BLaER1 treated with 17β-estradiol and CSF1 and Interleukin-3, amounts not matched to agents 10 nM and 100 nM (cell line): ENCODE measurements around the gene IFIH1.

Experiments
- H3K27ac ChIP-seq, 11 experiments: shearing (Covaris generic); formaldehyde crosslinking; 2 replicates each; pipeline ENCODE4 v1.8.1; 2022
- H3K27me3 ChIP-seq, 11 experiments: shearing (Covaris generic); formaldehyde crosslinking; 2 replicates each; pipeline ENCODE4 v1.8.1; 2022
- H3K36me3 ChIP-seq, 11 experiments: shearing (Covaris generic); formaldehyde crosslinking; 2 replicates each; pipeline ENCODE4 v1.8.1; 2022
- H3K4me1 ChIP-seq, 10 experiments: shearing (Covaris generic); formaldehyde crosslinking; 2 replicates each; pipeline ENCODE4 v1.8.1; 2022
- H3K4me2 ChIP-seq, 11 experiments: shearing (Covaris generic); formaldehyde crosslinking; 2 replicates each; pipeline ENCODE4 v1.8.1; 2022
- H3K4me3 ChIP-seq, 10 experiments: shearing (Covaris generic); formaldehyde crosslinking; 2 replicates each; pipeline ENCODE4 v1.8.1; 2022
- H3K9ac ChIP-seq, 11 experiments: shearing (Covaris generic); formaldehyde crosslinking; 2 replicates each; pipeline ENCODE4 v1.8.1; 2022
- H3K9me3 ChIP-seq, 11 experiments: shearing (Covaris generic); formaldehyde crosslinking; replicated peaks in 1 of 11; 2 replicates each; pipeline ENCODE4 v1.8.1; 2022
- H4K20me1 ChIP-seq, 11 experiments: shearing (Covaris generic); formaldehyde crosslinking; 2 replicates each; pipeline ENCODE4 v1.8.1; 2022
- Cebpa-rat ChIP-seq, 11 experiments: shearing (Covaris generic); IDR thresholded peaks; 2 replicates each; pipeline ENCODE4 v1.8.1; 2022

Gene IFIH1

DNA sequence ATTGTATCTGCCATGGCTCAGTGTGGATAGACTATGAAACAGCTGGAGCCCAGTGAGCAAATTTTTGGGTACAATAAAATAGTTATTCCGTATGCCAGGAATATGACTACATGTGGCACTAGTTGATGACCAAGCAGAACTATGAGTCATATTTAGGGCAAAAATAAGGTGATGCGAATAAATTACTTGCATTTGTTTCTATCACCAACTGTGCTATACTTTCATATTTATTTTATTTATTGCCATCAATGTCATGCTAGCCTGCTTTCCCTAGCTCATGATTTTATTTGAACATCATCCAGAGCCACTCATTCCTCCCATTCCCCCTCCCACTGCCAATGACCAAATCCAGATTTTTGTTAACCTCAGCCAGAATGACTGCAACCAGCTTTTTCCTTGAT is 61.9 kb downstream of the IFIH1 start:
- Histone ChIP-seq H3K9ac (no peak overlapping the region), H3K9me3 (no peaks in the 10 kb centered on the region), H3K27me3 (no peaks in the 10 kb centered on the region), H3K27ac (no peak overlapping the region), H4K20me1 (no peaks in the 10 kb centered on the region), H3K4me3 (no peak overlapping the region), H3K4me1 (peaks cover 4 to 62% (median 11%) of the 10 kb centered on the region in 10 experiments; a peak in 19 of 20 replicates), H3K36me3 (no peaks in the 10 kb centered on the region), H3K4me2 (peak overlapping the region in 1 of 11 experiments; percentile 41; a peak in 2 of 22 replicates)
- TF ChIP-seq Cebpa-rat (IDR thresholded peaks at IDR 0.05), result no peak

DNA sequence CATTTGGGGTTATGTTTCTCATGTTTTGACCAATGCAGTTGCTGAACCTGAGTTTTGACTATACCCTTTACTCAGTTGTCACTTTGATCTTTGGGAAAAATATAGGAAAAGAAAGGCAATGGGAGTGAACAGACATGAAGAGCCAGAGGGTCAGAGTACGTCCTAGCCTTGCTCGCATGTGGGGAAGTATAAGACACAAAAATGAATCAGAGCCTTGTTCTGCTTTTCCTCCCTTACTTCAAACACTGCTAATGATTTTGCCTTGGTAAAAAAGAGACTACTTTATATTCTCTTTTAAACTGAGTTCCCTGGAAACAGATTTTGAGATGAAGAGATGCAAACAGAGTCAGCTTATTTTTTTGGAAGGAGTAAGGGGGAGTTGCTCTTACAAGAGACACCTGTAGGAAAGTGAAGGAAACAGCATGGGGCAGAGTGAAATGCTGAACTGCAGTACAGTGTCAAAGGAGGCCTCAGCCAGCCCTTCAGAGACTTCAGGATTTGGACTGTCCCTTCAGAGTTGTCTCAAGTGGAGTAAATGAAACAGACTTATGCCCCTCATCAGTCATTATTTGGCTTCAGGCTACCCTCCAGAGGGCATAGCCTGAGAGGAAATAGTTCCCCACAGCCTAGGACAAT is 64.1 kb downstream of the IFIH1 start:
- Histone ChIP-seq H3K4me3 (no peak overlapping the region), H4K20me1 (no peaks in the 10 kb centered on the region), H3K4me1 (peaks cover 0 to 44% (median 0%) of the 10 kb centered on the region in 10 experiments; a peak in 4 of 20 replicates), H3K27ac (peak overlapping the region in 1 of 11 experiments; percentile 46; a peak in 2 of 22 replicates), H3K36me3 (no peaks in the 10 kb centered on the region), H3K9me3 (peaks cover 0 to 12% (median 0%) of the 10 kb centered on the region in 11 experiments; a peak in 4 of 22 replicates), H3K9ac (no peak overlapping the region), H3K4me2 (peak overlapping the region in 2 of 11 experiments; percentile 20 to 36; a peak in 3 of 22 replicates), H3K27me3 (no peaks in the 10 kb centered on the region)
- TF ChIP-seq Cebpa-rat (IDR thresholded peaks at IDR 0.05), result no peak

DNA sequence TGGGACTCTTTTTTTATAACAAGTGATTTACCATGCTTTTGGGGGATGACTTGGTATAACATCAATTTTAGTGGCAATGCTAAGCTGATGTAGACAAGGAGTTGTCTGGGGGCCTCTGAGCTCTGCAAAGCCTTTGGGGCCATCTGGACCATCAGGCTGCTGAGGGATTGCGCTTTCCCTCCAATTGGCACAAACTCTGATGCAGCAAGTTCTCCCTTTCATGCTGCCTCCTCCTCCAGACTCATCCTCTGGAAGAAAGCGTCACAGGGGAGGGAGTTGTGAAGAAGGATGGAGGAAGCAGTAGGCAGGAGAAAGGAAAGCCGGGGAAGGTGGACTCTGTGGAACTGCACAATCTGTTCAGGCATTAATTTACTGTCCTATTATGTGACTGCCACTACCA is 65.0 kb downstream of the IFIH1 start:
- Histone ChIP-seq H4K20me1 (no peaks in the 10 kb centered on the region), H3K9me3 (peaks cover 0 to 12% (median 0%) of the 10 kb centered on the region in 11 experiments; a peak in 4 of 22 replicates), H3K27ac (no peak overlapping the region), H3K36me3 (no peaks in the 10 kb centered on the region), H3K4me2 (no peak overlapping the region), H3K4me3 (no peak overlapping the region), H3K4me1 (peaks cover 0 to 35% (median 0%) of the 10 kb centered on the region in 10 experiments; a peak in 4 of 20 replicates), H3K9ac (no peak overlapping the region), H3K27me3 (no peaks in the 10 kb centered on the region)
- no peak for TF ChIP-seq Cebpa-rat (IDR thresholded peaks at IDR 0.05)

DNA sequence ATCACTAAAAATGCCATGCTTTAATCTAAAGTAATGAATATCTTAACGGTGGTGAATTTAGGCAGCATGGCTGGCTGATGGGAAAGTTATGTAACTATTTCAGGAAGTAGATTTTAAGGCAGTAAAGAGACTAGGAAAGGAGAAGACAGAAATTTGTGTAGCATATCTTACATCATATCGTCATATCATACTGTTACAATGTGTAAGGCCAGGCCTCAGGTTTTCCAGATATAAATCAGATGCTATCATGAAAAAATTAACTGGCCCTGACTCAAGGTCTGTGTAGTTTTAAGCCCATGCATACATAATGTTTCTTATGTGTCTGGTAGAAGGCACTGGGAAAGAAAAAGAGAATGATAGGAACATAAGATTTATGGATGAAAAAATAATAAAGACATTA is 66.3 kb downstream of the IFIH1 start:
- H3K9me3 ChIP-seq, result peaks cover 0 to 12% (median 0%) of the 10 kb centered on the region in 11 experiments; a peak in 4 of 22 replicates
- no peak for TF ChIP-seq Cebpa-rat (IDR thresholded peaks at IDR 0.05)
- H3K4me3 ChIP-seq, result no peak overlapping the region
- H3K4me2 ChIP-seq, result no peak overlapping the region
- H4K20me1 ChIP-seq, result no peaks in the 10 kb centered on the region
- peaks cover 0 to 22% (median 0%) of the 10 kb centered on the region in 10 experiments; a peak in 4 of 20 replicates for H3K4me1 ChIP-seq
- no peaks in the 10 kb centered on the region for H3K27me3 ChIP-seq
- H3K27ac ChIP-seq, result no peak overlapping the region
- no peaks in the 10 kb centered on the region for H3K36me3 ChIP-seq
- no peak overlapping the region for H3K9ac ChIP-seq

DNA sequence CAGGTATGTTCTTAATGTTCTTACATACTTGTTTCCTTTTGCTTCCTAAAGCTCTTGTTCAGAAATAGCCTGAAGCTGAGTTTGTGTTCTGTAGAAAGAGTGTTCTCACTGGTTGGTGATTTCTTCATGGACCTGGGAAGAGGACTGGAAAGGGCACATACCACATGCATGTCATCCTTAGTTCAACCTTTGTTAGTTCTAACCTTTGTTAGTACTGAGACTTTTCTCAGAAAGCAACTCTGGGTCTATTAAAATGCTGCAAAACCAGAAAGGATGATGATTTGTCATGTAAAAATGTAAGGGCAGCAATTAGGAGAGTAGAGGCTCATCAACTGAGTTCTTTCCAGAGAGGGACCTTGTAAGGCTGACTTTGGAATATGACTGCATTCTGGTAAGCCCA is 72.7 kb downstream of the IFIH1 start:
- H3K27me3 ChIP-seq, result no peaks in the 10 kb centered on the region
- H4K20me1 ChIP-seq, result no peaks in the 10 kb centered on the region
- TF ChIP-seq Cebpa-rat (IDR thresholded peaks at IDR 0.05), result no peak
- H3K9ac ChIP-seq, result no peak overlapping the region
- H3K9me3 ChIP-seq, result peaks cover 0 to 12% (median 0%) of the 10 kb centered on the region in 11 experiments; a peak in 4 of 22 replicates
- H3K4me1 ChIP-seq, result no peaks in the 10 kb centered on the region
- H3K27ac ChIP-seq, result no peak overlapping the region
- no peak overlapping the region for H3K4me2 ChIP-seq
- no peaks in the 10 kb centered on the region for H3K36me3 ChIP-seq
- no peak overlapping the region for H3K4me3 ChIP-seq

DNA sequence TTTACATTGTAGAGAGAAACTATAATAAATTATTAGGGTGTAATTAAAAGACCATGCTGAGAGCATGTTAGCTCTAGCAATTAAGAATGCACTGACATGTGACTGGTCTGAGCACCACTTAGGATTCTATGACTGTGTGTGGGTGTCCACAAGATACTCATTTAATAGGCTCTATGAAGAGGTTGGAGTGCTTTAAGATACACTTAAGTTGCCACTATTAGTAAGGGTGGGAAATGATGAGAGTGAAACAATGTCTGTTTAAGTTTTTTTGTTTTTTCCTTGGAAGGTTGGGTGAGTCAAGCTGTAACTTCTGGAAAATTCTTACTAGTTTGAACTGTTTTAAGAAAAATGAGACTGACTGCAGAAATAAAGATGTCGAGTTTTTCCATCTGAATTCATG is 73.4 kb downstream of the IFIH1 start:
- TF ChIP-seq Cebpa-rat (IDR thresholded peaks at IDR 0.05), result no peak
- H3K4me2 ChIP-seq, result no peak overlapping the region

DNA sequence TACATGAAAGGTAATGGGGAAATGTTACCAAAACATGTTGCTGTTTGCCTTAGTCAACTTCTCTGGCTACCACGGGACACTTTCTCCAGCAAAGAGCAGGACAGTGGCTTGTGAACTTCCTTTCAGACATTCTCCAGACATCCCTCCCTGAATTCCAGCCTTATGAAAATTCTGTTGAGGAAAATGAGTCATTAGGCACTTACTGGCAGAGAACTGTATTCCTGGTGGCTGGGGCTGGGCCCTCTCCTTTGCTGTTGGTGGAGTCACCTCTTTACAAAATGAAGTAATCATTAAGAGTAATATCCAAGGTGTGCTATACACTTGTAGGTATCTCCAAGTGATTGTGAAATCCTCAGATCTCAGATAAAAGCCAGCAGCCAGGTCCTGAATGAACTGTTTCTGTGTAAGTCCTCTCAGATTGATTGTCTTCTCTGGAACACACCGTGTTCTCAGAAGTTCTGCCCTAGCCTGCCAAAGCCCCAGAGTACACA is 73.9 kb downstream of the IFIH1 start:
- no peak for TF ChIP-seq Cebpa-rat (IDR thresholded peaks at IDR 0.05)
- no peaks in the 10 kb centered on the region for H4K20me1 ChIP-seq
- H3K9me3 ChIP-seq, result peaks cover 0 to under 1% (median 0%) of the 10 kb centered on the region in 11 experiments; a peak in 1 of 22 replicates
- no peaks in the 10 kb centered on the region for H3K27me3 ChIP-seq
- no peak overlapping the region for H3K27ac ChIP-seq
- H3K4me1 ChIP-seq, result no peaks in the 10 kb centered on the region
- H3K36me3 ChIP-seq, result no peaks in the 10 kb centered on the region
- H3K4me3 ChIP-seq, result no peak overlapping the region
- no peak overlapping the region for H3K4me2 ChIP-seq
- H3K9ac ChIP-seq, result no peak overlapping the region

More for the DNA sequence above, 73.4 kb downstream of the IFIH1 start:
- Histone ChIP-seq H3K36me3 (no peaks in the 10 kb centered on the region), H3K4me3 (no peak overlapping the region), H3K27me3 (no peaks in the 10 kb centered on the region), H3K9me3 (peaks cover 0 to 6% (median 0%) of the 10 kb centered on the region in 11 experiments; a peak in 4 of 22 replicates), H3K4me1 (no peaks in the 10 kb centered on the region), H3K27ac (no peak overlapping the region), H4K20me1 (no peaks in the 10 kb centered on the region), H3K9ac (no peak overlapping the region)

DNA sequence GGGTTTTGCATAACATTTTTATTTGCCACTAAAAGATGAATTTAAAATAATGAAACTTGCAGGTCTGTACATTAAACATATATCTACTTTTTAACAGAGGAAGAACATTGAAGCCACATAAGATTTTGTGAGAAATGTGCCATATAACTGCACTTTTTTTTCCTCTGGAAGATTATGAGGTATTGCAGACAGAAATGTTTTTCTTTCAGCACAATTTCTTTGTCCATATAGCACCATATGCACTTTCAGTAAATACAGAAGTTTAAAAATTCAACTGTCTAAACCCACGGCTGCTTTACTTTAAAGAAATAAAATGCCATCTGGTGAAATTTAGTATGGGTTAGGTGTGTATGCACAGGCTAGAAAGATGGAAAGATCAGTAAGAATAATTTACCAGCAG is 74.8 kb downstream of the IFIH1 start:
- Histone ChIP-seq H3K4me3 (no peak overlapping the region), H3K27ac (no peak overlapping the region), H3K9ac (no peak overlapping the region), H3K9me3 (no peaks in the 10 kb centered on the region), H4K20me1 (no peaks in the 10 kb centered on the region), H3K4me2 (no peak overlapping the region), H3K4me1 (no peaks in the 10 kb centered on the region), H3K27me3 (no peaks in the 10 kb centered on the region), H3K36me3 (no peaks in the 10 kb centered on the region)
- TF ChIP-seq Cebpa-rat (IDR thresholded peaks at IDR 0.05), result no peak

DNA sequence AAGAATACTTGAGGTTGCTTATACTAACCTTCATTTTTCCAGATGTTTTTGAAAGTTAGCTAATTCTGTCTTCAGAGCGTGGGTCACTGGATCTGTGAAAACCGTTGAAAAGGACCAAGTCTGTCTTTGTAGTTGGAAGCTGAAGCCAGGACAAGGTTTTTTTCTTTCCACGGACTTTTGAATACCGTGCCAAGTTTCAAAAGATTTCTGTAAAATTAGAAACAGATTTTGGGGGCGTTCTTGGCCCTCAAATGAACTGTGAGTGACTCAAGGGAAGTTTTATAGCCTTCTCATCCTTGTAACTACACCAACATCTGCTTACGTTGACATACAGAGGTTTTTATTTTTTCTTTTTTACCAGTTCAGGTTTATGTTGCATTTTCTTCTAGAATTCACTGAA is 75.2 kb downstream of the IFIH1 start, which contains the start of gene FAP:
FAP (minus strand) TSS at position 152 of the 400 bp plus-strand sequence; CDS start at position 34, 118 bp downstream.
- H3K4me3 ChIP-seq, result no peak within 1 kb of the TSS
- no peaks in the 10 kb centered on the region for H3K27me3 ChIP-seq
- H3K27ac ChIP-seq, result no peak within 1 kb of the TSS
- H4K20me1 ChIP-seq, result no peaks in the 10 kb centered on the region
- no peaks in the 10 kb centered on the region for H3K9me3 ChIP-seq
- no peak within 1 kb of the TSS for H3K4me2 ChIP-seq
- no peaks in the 10 kb centered on the region for H3K4me1 ChIP-seq
- H3K36me3 ChIP-seq, result no peaks in the 10 kb centered on the region
- no peak within 1 kb of the TSS for H3K9ac ChIP-seq
- TF ChIP-seq Cebpa-rat (IDR thresholded peaks at IDR 0.05), result no peak
